GM12878 (cell line): ENCODE measurements around the gene SSNA1.

Experiments
- BMI1 ChIP-seq: fragments of 450-650 bp; IDR thresholded peaks from 2 replicates; pipeline ENCODE4 v1.6.1; 2016; ENCODE audit warnings: mild to moderate bottlenecking, moderate library complexity, borderline replicate concordance
- CHD2 ChIP-seq: IDR thresholded peaks from 2 replicates; pipeline ENCODE4 v1.6.1; 2011; ENCODE audit warnings: low read depth, low read length, improper control_type of control experiment, borderline replicate concordance
- CTCF ChIP-seq, 3 experiments: IDR thresholded peaks in 2 of 3; conservative IDR thresholded peaks in 1 of 3; 2 replicates each; pipeline ENCODE4 v1.5.1; 2011; ENCODE audit warnings: low read depth in 3 of 3, low read length in 3 of 3, mild to moderate bottlenecking in 3 of 3, control low read depth in 2 of 3, moderate library complexity in 2 of 3, inconsistent platforms in 1 of 3, mixed read lengths in 1 of 3; ENCODE audit not compliant: control insufficient read depth in 2 of 3, insufficient read depth in 1 of 3; ENCODE audit errors: extremely low read depth in 1 of 3
- NBN ChIP-seq: fragments of 450-650 bp; IDR thresholded peaks from 2 replicates; pipeline ENCODE4 v1.6.1; 2016
- POLR2A ChIP-seq: IDR thresholded peaks from 2 replicates; pipeline ENCODE4 v1.6.1; 2011; ENCODE audit warnings: low read depth, mild to moderate bottlenecking, low read length
- POLR2AphosphoS5 ChIP-seq: IDR thresholded peaks from 2 replicates; pipeline ENCODE4 v1.6.1; 2011; ENCODE audit warnings: mild to moderate bottlenecking, low read length, inconsistent platforms
- SMAD5 ChIP-seq: IDR thresholded peaks from 2 replicates; pipeline ENCODE4 v1.6.1; 2016; ENCODE audit warnings: antibody characterized with exemption, low read depth
- SREBF2 ChIP-seq: IDR thresholded peaks from 2 replicates; pipeline ENCODE4 v1.6.1; 2012; ENCODE audit warnings: mild to moderate bottlenecking, low read length
- TBL1XR1 ChIP-seq: IDR thresholded peaks from 2 replicates; pipeline ENCODE4 v1.6.1; 2012; ENCODE audit warnings: low read depth, low read length, improper control_type of control experiment

DNA sequence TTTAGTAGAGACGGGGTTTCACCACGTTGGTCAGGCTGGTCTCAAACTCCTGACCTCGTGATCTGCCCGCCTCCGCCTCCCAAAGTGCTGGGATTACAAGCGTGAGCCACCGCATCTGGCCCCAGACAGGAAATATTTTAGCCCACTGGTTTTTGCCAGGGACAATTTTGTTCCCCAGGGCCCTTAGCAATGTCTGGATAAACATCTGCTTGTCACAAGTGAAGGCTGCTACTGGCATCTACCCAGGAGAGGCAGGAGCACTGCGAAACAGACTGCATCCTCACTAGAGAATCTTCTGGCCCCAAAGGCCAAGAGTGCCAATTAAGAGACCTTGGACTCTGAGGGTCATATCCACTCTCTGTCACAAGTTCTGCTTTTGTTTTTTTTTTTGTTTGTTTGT lies 14.5 kb downstream of the SSNA1 start:
- TF ChIP-seq POLR2AphosphoS5 (no peak), CHD2 (no peak), CTCF (IDR thresholded peaks at IDR 0.05 in 2 of 3, conservative IDR thresholded peaks at IDR 0.05 in 1 of 3; ENCODE audit: control insufficient read depth in 2 of 3, extremely low read depth in 1 of 3, insufficient read depth in 1 of 3, low read depth in 3 of 3, low read length in 3 of 3) (no peak), SREBF2 (no peak), BMI1 (no peak), TBL1XR1 (no peak), SMAD5 (no peak), NBN (no peak), POLR2A (no peak)
